Stimulated activated CD8-positive, alpha-beta memory T cell treated with anti-CD3 and anti-CD28 coated beads, Interleukin-4, amount 100 ng/mL, for 4 hours (primary cell): Measurements from ENCODE around the gene ITPKB.
"Not testable (repeated sequence)": the region's sequence is repeated elsewhere in the genome, so short reads cannot be mapped to it uniquely, and the experiment has no call there.

Source experiments
- DNase-seq, 2 donors: peaks; one replicate each; pipeline ENCODE4 v3.0.0-alpha.2; 2020; ENCODE audit warnings: low read depth in 2 of 2, low spot score in 1 of 2

The ITPKB gene

GRCh38 chr1:226639631-226640061 is 99.4 kb downstream of the ITPKB start:
- no peak for DNase-seq

- DNase-seq, result not testable (repeated sequence)
These were observed 99.9 kb downstream of the ITPKB start for GRCh38 chr1:226639206-226639605.

DNA sequence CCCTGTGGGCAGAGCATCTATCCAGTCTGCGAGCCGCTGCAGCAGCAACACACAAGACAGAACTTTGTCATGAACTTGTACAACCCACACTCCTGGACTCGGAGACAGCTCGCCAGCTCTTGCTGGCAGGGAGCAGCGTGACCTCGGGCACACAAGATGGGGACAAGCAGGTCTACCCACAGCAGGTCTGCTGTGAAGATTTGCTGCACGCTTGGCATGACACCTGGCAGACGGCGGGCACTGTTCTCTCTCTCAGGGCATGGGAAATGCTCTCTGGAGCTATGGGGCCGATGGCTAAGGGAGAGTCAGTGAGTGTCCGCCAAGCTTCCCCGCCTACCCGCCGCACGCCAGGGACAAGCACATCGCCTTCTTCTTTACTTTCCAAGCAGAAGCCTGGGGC is 100.5 kb downstream of the ITPKB start:
- no peak for DNase-seq

DNA sequence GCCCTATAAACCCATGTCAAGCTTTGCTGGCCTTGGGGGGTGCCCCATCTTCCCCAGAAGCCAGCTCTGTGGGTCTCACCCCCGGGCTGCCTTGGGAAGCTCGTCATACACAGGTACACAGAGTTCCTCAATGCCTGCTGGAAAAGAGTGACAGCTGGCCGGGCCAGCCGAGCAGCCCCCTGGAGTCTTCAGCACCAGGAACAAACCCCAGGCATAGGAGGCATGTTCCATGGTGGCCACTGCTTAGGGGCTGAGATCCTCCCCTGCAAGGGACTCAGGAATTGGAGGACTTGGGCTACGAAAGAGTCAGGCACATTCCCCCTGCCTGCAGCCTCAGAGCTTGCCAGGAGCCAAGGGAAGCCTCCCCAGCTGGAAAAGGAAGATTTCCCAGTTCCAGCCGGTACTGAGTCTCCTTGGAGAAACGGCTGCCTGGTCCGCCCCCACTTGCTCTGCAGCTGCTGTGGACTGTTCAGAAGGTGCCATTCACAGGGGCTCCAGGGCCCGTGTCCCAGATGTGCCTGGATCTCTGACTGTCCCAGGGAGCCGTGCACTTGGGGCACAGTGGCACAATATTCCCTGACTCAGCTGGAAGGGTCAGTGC is 101.0 kb downstream of the ITPKB start:
- no peak for DNase-seq

GRCh38 chr1:226637147-226637935 is 101.7 kb downstream of the ITPKB start:
- DNase-seq, result no peak

GRCh38 chr1:226636847-226637096 is 102.3 kb downstream of the ITPKB start:
- DNase-seq, result no peak

DNA sequence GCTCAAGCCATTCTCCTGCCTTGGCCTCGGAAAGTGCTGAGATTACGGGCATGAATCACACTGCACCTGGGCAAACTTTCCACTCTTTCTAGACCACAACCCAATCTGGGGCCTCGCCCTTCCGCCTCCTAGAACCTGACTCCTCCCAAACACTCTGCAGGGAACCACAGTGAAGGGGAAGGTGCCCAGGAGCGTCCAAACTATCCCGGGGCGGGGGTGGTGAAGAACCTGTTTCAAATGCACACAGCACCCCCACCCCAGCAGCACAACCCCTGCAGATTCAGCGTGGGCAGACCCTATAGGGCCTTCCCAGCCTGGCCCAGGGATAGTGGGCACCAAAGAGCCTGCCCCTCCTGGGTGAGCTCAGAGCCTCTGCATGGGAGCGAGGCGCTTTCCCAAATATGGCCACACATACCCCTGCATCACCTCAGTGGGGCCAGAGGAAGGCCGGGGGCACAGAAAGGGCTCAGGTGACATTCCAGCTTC is 103.6 kb downstream of the ITPKB start:
- no peak for DNase-seq

DNA sequence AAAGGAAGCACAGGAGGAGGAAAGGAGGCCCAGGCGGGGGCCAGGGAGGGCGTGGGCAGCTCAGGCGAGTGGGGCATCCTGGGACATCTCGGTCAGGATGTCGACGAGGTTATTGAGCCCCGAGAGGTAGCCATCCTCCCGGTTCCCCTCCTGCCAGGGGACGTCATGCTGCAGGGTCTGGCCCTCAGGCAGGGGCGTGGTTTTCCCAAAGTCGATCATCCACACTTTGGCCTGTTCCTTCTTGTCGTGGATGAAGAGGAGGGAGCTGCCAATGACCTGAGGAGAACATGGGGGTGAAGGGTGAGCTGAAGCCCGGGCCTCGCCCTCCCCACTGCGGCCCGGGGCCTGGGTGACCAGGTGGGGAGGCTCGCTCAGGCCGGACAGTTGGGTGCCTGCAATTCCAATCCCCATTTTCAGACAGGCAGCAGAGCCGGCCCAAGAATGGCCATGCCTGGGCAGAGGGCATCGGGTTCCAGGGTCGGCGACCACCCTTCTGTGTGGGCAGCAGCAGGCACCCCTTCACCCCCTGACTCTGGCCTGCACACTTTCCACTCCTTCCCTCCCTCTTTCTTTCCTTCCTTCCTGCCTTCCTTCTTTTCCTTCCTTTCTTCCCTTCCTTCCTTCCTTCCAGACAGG is 104.4 kb downstream of the ITPKB start:
- DNase-seq, result no peak

GRCh38 chr1:226634166-226634588 is 104.9 kb downstream of the ITPKB start:
- peak; percentile 63 to 64 for DNase-seq

DNA sequence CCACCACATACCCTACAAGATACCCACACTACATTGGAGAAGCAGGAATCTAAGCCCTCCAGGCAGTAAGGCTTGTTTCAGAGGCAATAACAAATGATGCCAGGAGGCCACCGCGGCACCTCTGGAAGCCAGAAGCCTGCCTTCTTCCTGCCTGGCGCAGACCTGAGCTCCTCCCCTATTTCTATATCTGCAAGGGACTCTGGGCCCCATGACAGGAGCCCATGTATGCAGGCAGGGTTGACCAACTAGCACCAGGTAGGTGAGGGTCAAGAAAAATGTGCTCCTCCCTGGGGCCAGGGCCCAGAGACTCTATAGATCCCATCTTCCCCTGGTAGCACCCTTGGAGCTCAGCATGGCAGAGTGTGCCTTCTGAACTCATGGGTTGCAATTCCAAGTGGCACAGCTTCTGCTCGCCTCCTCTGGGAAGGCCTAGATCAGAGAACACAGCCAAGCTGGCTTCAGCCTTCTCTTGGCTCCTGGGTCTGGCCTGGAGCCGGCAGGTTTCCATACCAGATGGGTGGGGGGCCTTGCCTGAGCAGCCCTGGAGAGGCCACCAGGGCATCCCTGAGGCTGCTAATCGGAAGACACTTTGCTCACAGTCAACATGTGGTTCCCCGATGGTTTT is 105.4 kb downstream of the ITPKB start:
- no peak for DNase-seq

GRCh38 chr1:226632922-226633351 is 106.1 kb downstream of the ITPKB start:
- no peak for DNase-seq

DNA sequence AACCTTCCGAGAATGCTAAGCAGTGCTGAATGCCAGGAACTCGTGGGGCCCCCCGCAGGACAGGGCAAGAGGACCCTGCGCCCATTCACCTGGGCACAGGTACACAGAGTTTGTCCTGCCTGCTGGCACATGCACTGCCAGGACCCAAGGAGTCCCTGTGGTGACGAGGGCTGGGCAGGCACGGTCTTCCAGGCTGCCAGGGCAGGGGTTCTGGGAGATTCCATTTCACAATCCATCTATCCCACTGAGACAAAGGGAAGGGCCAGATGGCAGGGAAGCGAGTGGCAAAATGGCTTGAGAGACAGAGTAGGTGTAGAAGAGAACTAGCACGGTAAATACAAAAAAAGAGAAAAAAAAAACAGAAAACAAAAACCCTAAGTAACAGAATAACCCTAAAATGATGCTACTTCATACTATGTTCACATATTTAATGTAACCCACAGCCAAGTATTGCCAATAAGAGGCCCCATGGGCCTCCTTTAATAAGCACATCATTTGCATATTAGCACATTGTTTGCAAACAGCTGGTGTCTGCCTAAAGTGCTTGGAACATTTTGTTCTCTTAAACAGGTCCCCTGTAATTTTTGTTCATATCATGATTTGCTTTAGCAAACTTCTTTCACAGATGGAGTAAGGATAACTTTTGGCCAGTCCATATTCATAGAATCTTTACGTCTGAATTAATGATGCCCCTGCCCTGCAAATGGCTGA is 106.8 kb downstream of the ITPKB start:
- no peak for DNase-seq

DNA sequence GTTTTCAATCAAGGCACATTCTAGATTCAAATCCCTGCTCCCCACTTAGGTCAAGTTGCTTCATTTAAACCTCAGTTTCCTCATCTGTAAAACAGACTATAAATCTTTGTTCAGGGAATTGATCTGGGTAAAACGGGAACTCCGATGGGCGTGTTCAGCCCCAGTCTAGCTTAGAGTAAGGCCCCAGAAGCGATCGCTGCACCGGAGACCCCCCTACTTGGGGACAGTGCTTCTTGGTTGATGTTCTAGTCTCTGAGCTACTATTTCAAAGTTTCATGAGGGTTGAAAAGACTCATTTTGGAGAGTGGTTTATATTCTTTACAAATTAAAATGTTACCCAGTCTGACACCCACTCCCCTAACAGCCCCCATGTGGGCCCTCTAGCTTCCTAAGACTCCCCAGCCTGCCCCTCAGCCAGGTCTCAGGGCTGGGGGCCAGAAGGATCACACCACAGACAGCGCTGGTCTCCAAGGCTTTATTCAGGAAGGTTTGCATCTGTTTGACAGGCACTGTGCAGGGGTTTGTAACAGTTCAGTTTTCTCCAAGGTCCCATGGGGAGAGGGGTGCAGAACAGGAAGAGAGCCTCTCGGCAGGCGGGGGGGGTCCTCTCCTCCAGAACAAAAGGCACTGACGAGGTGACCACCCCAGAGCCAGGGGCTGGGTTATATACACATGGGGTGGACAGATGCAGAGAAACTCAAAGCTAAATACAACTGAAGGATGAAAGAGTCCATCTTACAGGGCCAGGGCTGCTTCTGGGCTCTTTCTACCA is 107.7 kb downstream of the ITPKB start:
- DNase-seq, result no peak

DNA sequence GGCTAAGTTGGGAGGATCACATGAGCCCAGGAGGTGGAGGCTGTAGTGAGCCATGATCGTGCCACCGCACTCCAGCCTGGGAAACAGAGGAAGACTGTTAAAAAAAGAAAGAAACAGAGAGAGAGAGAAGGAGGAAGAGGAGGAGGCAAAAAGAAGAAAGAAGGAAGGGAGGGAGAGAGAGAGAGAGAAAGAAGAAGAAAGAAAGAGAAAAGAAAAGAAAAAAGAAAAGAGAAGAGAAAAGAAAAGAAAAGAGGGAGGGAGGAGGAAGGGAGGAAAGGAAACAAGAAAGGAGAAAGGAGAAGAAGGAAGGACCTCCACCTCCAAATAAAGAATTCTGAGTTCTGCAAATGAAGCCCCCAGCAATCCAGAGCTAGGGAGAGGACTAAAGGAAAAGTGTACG is 108.5 kb downstream of the ITPKB start:
- DNase-seq, result no peak

- DNase-seq, result no peak
These were observed 109.1 kb downstream of the ITPKB start for GRCh38 chr1:226629896-226630550.

GRCh38 chr1:226629210-226629895 is 109.7 kb downstream of the ITPKB start:
- DNase-seq, result no peak

- no peak for DNase-seq
These were observed 110.4 kb downstream of the ITPKB start for GRCh38 chr1:226628612-226629155.

- no peak for DNase-seq
These were observed 111.0 kb downstream of the ITPKB start for GRCh38 chr1:226627924-226628611.
